ENCODE measurements around the gene HLTF. TPM values are rescaled to one million over a fixed set of nuclear protein-coding genes. Genes with fewer than 3 reads are reported as not detected.

HLTF gene
- total RNA-seq, 1 experiment from 2014 or later = 21.9 TPM

- POLR2A ChIA-PET = interaction anchor here (0.7 to 0.9 kb wide), 2 partner anchors 10 to 399 kb away, joined by 3 read pairs; no protein-coding TSS in a partner anchor
- intact Hi-C loops (cut with micrococcal nuclease) = no loop called here
- Mint-ChIP-seq H3K27ac (ENCODE audit: low read depth, unreplicated experiment) (no peak overlapping the region), H3K36me3 (ENCODE audit: insufficient read depth, unreplicated experiment) (peaks cover 15% of the 10 kb centered on the region), H3K27me3 (ENCODE audit: insufficient read depth, unreplicated experiment) (no peaks in the 10 kb centered on the region), H3K9me3 (ENCODE audit: unreplicated experiment) (no peaks in the 10 kb centered on the region), H3K4me3 (ENCODE audit: unreplicated experiment) (no peak overlapping the region), H3K4me1 (ENCODE audit: insufficient read depth, unreplicated experiment) (peaks cover 6% of the 10 kb centered on the region)
- peak; percentile 70 for DNase-seq (ENCODE audit: unreplicated experiment)
- BruUV-seq (replicated peaks) = no TSS peak
- TF ChIP-seq, protein P1, sequence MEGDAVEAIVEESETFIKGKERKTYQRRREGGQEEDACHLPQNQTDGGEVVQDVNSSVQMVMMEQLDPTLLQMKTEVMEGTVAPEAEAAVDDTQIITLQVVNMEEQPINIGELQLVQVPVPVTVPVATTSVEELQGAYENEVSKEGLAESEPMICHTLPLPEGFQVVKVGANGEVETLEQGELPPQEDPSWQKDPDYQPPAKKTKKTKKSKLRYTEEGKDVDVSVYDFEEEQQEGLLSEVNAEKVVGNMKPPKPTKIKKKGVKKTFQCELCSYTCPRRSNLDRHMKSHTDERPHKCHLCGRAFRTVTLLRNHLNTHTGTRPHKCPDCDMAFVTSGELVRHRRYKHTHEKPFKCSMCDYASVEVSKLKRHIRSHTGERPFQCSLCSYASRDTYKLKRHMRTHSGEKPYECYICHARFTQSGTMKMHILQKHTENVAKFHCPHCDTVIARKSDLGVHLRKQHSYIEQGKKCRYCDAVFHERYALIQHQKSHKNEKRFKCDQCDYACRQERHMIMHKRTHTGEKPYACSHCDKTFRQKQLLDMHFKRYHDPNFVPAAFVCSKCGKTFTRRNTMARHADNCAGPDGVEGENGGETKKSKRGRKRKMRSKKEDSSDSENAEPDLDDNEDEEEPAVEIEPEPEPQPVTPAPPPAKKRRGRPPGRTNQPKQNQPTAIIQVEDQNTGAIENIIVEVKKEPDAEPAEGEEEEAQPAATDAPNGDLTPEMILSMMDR (IDR thresholded peaks at IDR 0.05; ENCODE audit: unreplicated experiment) = no peak
- CTCF ChIA-PET = interaction anchor here (1.8 kb wide), 1 partner anchor 39 kb away, joined by 6 read pairs; no protein-coding TSS in a partner anchor
These were observed 5.6 kb downstream of the HLTF start for GRCh38 chr3:149080699-149081091.

- ChIA-PET CTCF (no interaction called here), POLR2A (interaction anchor here (0.5 to 0.9 kb wide), 4 partner anchors 9 to 400 kb away, joined by 3 read pairs; no protein-coding TSS in a partner anchor)
- H3K27me3 Mint-ChIP-seq (ENCODE audit: insufficient read depth, unreplicated experiment) = no peaks in the 10 kb centered on the region
- H3K27ac Mint-ChIP-seq (ENCODE audit: low read depth, unreplicated experiment) = no peak overlapping the region
- peak; percentile 38 for DNase-seq (ENCODE audit: unreplicated experiment)
- TF ChIP-seq, protein P1 (IDR thresholded peaks at IDR 0.05; ENCODE audit: unreplicated experiment) = no peak
- H3K4me1 Mint-ChIP-seq (ENCODE audit: insufficient read depth, unreplicated experiment) = peaks cover 6% of the 10 kb centered on the region
- H3K4me3 Mint-ChIP-seq (ENCODE audit: unreplicated experiment) = no peak overlapping the region
- H3K36me3 Mint-ChIP-seq (ENCODE audit: insufficient read depth, unreplicated experiment) = peaks cover 15% of the 10 kb centered on the region
- BruUV-seq (replicated peaks) = no TSS peak
- intact Hi-C loops (cut with micrococcal nuclease) = no loop called here
- no peaks in the 10 kb centered on the region for H3K9me3 Mint-ChIP-seq (ENCODE audit: unreplicated experiment)
These were observed 6.2 kb downstream of the HLTF start for GRCh38 chr3:149080011-149080698.

DNA sequence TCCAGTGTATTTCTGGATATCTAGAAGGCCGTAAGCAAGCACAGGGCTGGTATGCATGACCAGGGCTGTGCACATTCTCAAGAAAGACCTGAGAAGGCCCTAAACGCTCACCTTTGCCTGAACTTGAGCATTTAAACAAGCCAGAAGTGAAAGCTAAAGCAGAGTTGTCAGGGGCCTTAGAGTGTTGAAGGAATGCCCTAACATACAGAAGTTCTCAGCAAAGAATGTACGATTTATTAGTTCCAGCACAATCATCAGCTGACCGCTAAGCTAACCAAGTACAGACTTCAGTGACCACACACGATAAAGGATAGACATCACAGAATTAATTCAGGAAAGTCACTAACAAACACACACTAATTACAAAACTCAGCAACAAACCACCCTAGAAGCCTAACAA lies 8.7 kb downstream of the HLTF start:
- Mint-ChIP-seq H3K4me1 (ENCODE audit: insufficient read depth, unreplicated experiment) (peaks cover 6% of the 10 kb centered on the region), H3K36me3 (ENCODE audit: insufficient read depth, unreplicated experiment) (peaks cover 15% of the 10 kb centered on the region), H3K9me3 (ENCODE audit: unreplicated experiment) (no peaks in the 10 kb centered on the region), H3K27ac (ENCODE audit: low read depth, unreplicated experiment) (no peak overlapping the region), H3K4me3 (ENCODE audit: unreplicated experiment) (no peak overlapping the region), H3K27me3 (ENCODE audit: insufficient read depth, unreplicated experiment) (no peaks in the 10 kb centered on the region)
- POLR2A ChIA-PET = no interaction called here
- intact Hi-C loops (cut with micrococcal nuclease) = no loop called here
- TF ChIP-seq, protein P1 (IDR thresholded peaks at IDR 0.05; ENCODE audit: unreplicated experiment) = no peak
- BruUV-seq (replicated peaks) = no TSS peak
- no peak for DNase-seq (ENCODE audit: unreplicated experiment)
- CTCF ChIA-PET = interaction anchor here (0.8 to 1.2 kb wide), 3 partner anchors 8 to 13 kb away, joined by 3 to 4 read pairs (median 3); no protein-coding TSS in a partner anchor

GRCh38 chr3:149067883-149068282 lies 18.4 kb downstream of the HLTF start:
- Mint-ChIP-seq H3K4me1 (ENCODE audit: insufficient read depth, unreplicated experiment) (no peaks in the 10 kb centered on the region), H3K27ac (ENCODE audit: low read depth, unreplicated experiment) (no peak overlapping the region), H3K27me3 (ENCODE audit: insufficient read depth, unreplicated experiment) (no peaks in the 10 kb centered on the region), H3K36me3 (ENCODE audit: insufficient read depth, unreplicated experiment) (peaks cover 30% of the 10 kb centered on the region), H3K4me3 (ENCODE audit: unreplicated experiment) (no peak overlapping the region), H3K9me3 (ENCODE audit: unreplicated experiment) (no peaks in the 10 kb centered on the region)
- BruUV-seq (replicated peaks) = no TSS peak
- CTCF ChIA-PET = interaction anchor here (0.6 kb wide), 1 partner anchor 40 kb away, joined by 9 read pairs; no protein-coding TSS in a partner anchor
- POLR2A ChIA-PET = no interaction called here
- DNase-seq (ENCODE audit: unreplicated experiment) = peak; percentile 21
- TF ChIP-seq, protein P1 (IDR thresholded peaks at IDR 0.05; ENCODE audit: unreplicated experiment) = no peak
- intact Hi-C loops (cut with micrococcal nuclease) = no loop called here
